B cell (primary cell): ENCODE results near the gene DBET. TPM values are rescaled to one million over a fixed set of nuclear protein-coding genes. Genes with fewer than 3 reads are reported as not detected.
"Not testable (repeated sequence)": the region's sequence is repeated elsewhere in the genome, so short reads cannot be mapped to it uniquely, and the experiment has no call there.

ENCODE experiments used
- ATAC-seq: fragments of 200-7000 bp; cut with Tn5 transposase; one replicate; pipeline ENCODE4 v1.10.0; 2021; ENCODE audit warnings: low read depth, mild to moderate bottlenecking, moderate number of reproducible peaks, moderate library complexity
- CTCF ChIA-PET: fragments of 350-600 bp; sonication (Branson Sonifier 250); formaldehyde crosslinking; loops from one replicate; lab custom pipeline; 2021; ENCODE audit warnings: antibody characterized with exemption, inconsistent platforms; lab: Charles Lee
- POLR2A ChIA-PET: fragments of 350-600 bp; sonication (Branson Sonifier 250); formaldehyde crosslinking; loops from one replicate; lab custom pipeline; 2021; ENCODE audit warnings: antibody characterized with exemption; lab: Charles Lee
- DNase-seq: peaks from one replicate; pipeline ENCODE4 v3.0.0; 2013
- H2AFZ ChIP-seq: 2 replicates; pipeline ENCODE4 v1.6.1; 2012; ENCODE audit warnings: mild to moderate bottlenecking, low read depth, low read length; ENCODE audit not compliant: insufficient read depth, poor library complexity, severe bottlenecking
- H3K27ac ChIP-seq, 2 donors: 1 replicate in 1 of 2; 2 replicates in 1 of 2; pipeline ENCODE4 v1.5.1; 2012 to 2013; ENCODE audit warnings: low read length in 2 of 2, mild to moderate bottlenecking in 2 of 2, moderate library complexity in 1 of 2
- H3K27me3 ChIP-seq, 4 experiments: fragments of 200-600 bp in 1 of 4; sonication (generic) in 1 of 4; replicated peaks in 1 of 4; 1 replicate in 2 of 4; 2 replicates in 2 of 4; pipeline versions ENCODE4 v1.6.1 to v1.7.0; 2013 to 2016; ENCODE audit warnings: low read length in 3 of 4, mild to moderate bottlenecking in 2 of 4, mixed read lengths in 1 of 4, moderate library complexity in 1 of 4; ENCODE audit not compliant: insufficient read depth in 4 of 4, control insufficient read depth in 3 of 4; ENCODE audit errors: control extremely low read depth in 1 of 4
- H3K36me3 ChIP-seq, 2 experiments: replicated peaks in 1 of 2; 1 replicate in 1 of 2; 2 replicates in 1 of 2; pipeline versions ENCODE4 v1.6.1 to v1.7.1; 2013; ENCODE audit warnings: low read length in 1 of 2; ENCODE audit not compliant: insufficient read depth in 2 of 2, control insufficient read depth in 1 of 2; ENCODE audit errors: control extremely low read depth in 1 of 2, extremely low read depth in 1 of 2
- H3K4me1 ChIP-seq, 2 donors: fragments of 200-600 bp in 1 of 2; sonication (generic) in 1 of 2; 1 replicate in 1 of 2; 2 replicates in 1 of 2; pipeline versions ENCODE4 v1.5.1 to v1.6.1; 2013 to 2017; ENCODE audit warnings: low read length in 2 of 2; ENCODE audit not compliant: control insufficient read depth in 2 of 2, insufficient read depth in 2 of 2
- H3K4me2 ChIP-seq: replicated peaks from 2 replicates; pipeline ENCODE3; 2012; ENCODE audit warnings: mild to moderate bottlenecking, low read depth, low read length; ENCODE audit not compliant: poor library complexity, severe bottlenecking
- H3K4me3 ChIP-seq, 5 experiments: fragments of 200-600 bp in 1 of 5; sonication (generic) in 1 of 5; 1 replicate in 3 of 5; 2 replicates in 2 of 5; pipeline versions ENCODE4 v1.5.1 to v1.7.0; 2011 to 2016; ENCODE audit warnings: low read length in 4 of 5, mild to moderate bottlenecking in 4 of 5, low read depth in 2 of 5, control low read depth in 1 of 5, moderate library complexity in 1 of 5; ENCODE audit not compliant: insufficient read depth in 1 of 5; ENCODE audit errors: control extremely low read depth in 1 of 5, extremely low read depth in 1 of 5
- H3K79me2 ChIP-seq: fragments of 200-600 bp; sonication (generic); one replicate; pipeline ENCODE4 v1.6.0; 2016; ENCODE audit warnings: low read length; ENCODE audit not compliant: control insufficient read depth, insufficient read depth
- H3K9ac ChIP-seq: fragments of 200-600 bp; sonication (generic); 2 replicates; pipeline ENCODE4 v1.6.1; 2017; ENCODE audit warnings: mild to moderate bottlenecking, low read length, moderate library complexity
- H3K9me3 ChIP-seq, 3 donors: one replicate each; pipeline versions ENCODE4 v1.6.1 to v1.7.1; 2013; ENCODE audit warnings: low read length in 2 of 3; ENCODE audit not compliant: control insufficient read depth in 2 of 3, insufficient read depth in 1 of 3; ENCODE audit errors: control extremely low read depth in 1 of 3
- H4K20me1 ChIP-seq: 2 replicates; pipeline ENCODE4 v1.6.0; 2012; ENCODE audit warnings: mild to moderate bottlenecking, low read length; ENCODE audit not compliant: insufficient read depth, control insufficient read depth, poor library complexity, severe bottlenecking
- H3K27ac Mint-ChIP-seq: one replicate; pipeline ENCODE4 v1.8.0; 2021; ENCODE audit warnings: mixed read lengths
- H3K27me3 Mint-ChIP-seq: one replicate; pipeline ENCODE4 v1.8.0; 2021; ENCODE audit warnings: mixed read lengths
- H3K4me1 Mint-ChIP-seq: one replicate; pipeline ENCODE4 v1.8.0; 2021; ENCODE audit warnings: mixed read lengths
- H3K4me3 Mint-ChIP-seq: one replicate; pipeline ENCODE4 v1.8.0; 2021; ENCODE audit warnings: mixed read lengths
- H3K9me3 Mint-ChIP-seq: one replicate; pipeline ENCODE4 v1.8.0; 2022; ENCODE audit warnings: mixed read lengths; ENCODE audit not compliant: insufficient read depth
- CTCF ChIP-seq: fragments of 200-600 bp; IDR thresholded peaks from one replicate; pipeline ENCODE4 v1.8.0; 2022; ENCODE audit warnings: antibody characterized with exemption, mild to moderate bottlenecking
- EZH2 ChIP-seq: IDR thresholded peaks from 2 replicates; pipeline ENCODE4 v1.6.1; 2012; ENCODE audit warnings: borderline replicate concordance, low read depth, mild to moderate bottlenecking, moderate library complexity, low read length; ENCODE audit not compliant: insufficient read depth, poor library complexity, severe bottlenecking
- WGBS: methylation state at CpG from one replicate; pipeline ENCODE4 v1.1.5; 2013; ENCODE audit warnings: missing lambda C conversion rate; ENCODE audit not compliant: insufficient coverage; 5-methylcytosine and 5-hydroxymethylcytosine counted together
- intact Hi-C: fragments of 100-400 bp; cut with micrococcal nuclease; formaldehyde crosslinking; loops from one replicate; pipeline ENCODE4 v1.10.0; 2022
- polyA plus RNA-seq: library from polyadenylated mRNA; depleted of rRNA; stranded (reverse); fragments of >200 nt; gene quantifications from 2 replicates; pipeline ENCODE4 v1.2.3, GENCODE V29; 2012
- total RNA-seq, 2 donors: library from RNA; stranded (reverse); fragments of 120-200 nt in 1 of 2; gene quantifications; 1 replicate in 1 of 2; 2 replicates in 1 of 2; pipeline versions ENCODE4 v1.2.3 to v1.2.4, GENCODE V29; 2013 to 2022

The DBET gene
- total and polyA plus RNA-seq, 2 donors (not counting 1 experiment from before 2014, with no cell fraction given): not detected

- 6% methylated on average over 44 of the region's 55 CpGs for whole genome bisulfite sequencing
- H3K27ac ChIP-seq: no peak overlapping the region
- H3K36me3 ChIP-seq: no peaks in the 10 kb centered on the region
- ChIA-PET CTCF (no interaction called here), POLR2A (no interaction called here)
- peak; percentile 41 for DNase-seq
- H3K27ac Mint-ChIP-seq: no peak overlapping the region
- H3K27me3 Mint-ChIP-seq: peaks cover 42% of the 10 kb centered on the region
- peak overlapping the region in 2 of 5 experiments; percentile 25 to 28 for H3K4me3 ChIP-seq
- H3K9ac ChIP-seq: peak overlapping the region; percentile 47
- H3K79me2 ChIP-seq: no peaks in the 10 kb centered on the region
- H4K20me1 ChIP-seq: no peaks in the 10 kb centered on the region
- TF ChIP-seq EZH2 (no peak), CTCF (no peak)
- intact Hi-C loops: no loop called here
- peaks cover 0 to 51% (median 0%) of the 10 kb centered on the region in 3 donors for H3K9me3 ChIP-seq
- peak overlapping the region; percentile 71 for H3K4me3 Mint-ChIP-seq
- H3K4me1 ChIP-seq: peaks cover 13 to 19% of the 10 kb centered on the region in 2 donors
- no peaks in the 10 kb centered on the region for H3K9me3 Mint-ChIP-seq
- ATAC-seq: no peak
- peak overlapping the region; percentile 55 for H3K4me2 ChIP-seq
- no peak overlapping the region for H2AFZ ChIP-seq
- H3K27me3 ChIP-seq: peaks cover 0 to 52% (median 21%) of the 10 kb centered on the region in 4 experiments
- H3K4me1 Mint-ChIP-seq: peaks cover 21% of the 10 kb centered on the region
These were observed 43.2 kb upstream of the DBET start for GRCh38 chr4:190020790-190021717.

GRCh38 chr4:190021973-190022372 lies 42.3 kb upstream of the DBET start:
- Mint-ChIP-seq H3K4me1 (peaks cover 19% of the 10 kb centered on the region), H3K27me3 (peaks cover 35% of the 10 kb centered on the region)
- H3K27ac ChIP-seq, H3K4me3 Mint-ChIP-seq, H3K4me3 ChIP-seq, H3K27ac Mint-ChIP-seq, intact Hi-C loops, H3K9me3 Mint-ChIP-seq, CTCF ChIA-PET, H4K20me1 ChIP-seq, H3K9ac ChIP-seq, H3K36me3 ChIP-seq, POLR2A ChIA-PET, DNase-seq, H3K4me2 ChIP-seq, H3K79me2 ChIP-seq, ATAC-seq, H2AFZ ChIP-seq: not testable (repeated sequence)
- Histone ChIP-seq H3K4me1 (peaks cover 13 to 19% of the 10 kb centered on the region in 2 donors), H3K27me3 (peaks cover 0 to 43% (median 17%) of the 10 kb centered on the region in 4 experiments), H3K9me3 (peaks cover 0 to 45% (median 0%) of the 10 kb centered on the region in 3 donors)
- WGBS: 48% methylated on average over 19 of the region's 39 CpGs

GRCh38 chr4:190022614-190023281 lies 41.6 kb upstream of the DBET start:
- H3K27ac ChIP-seq, H3K9ac ChIP-seq, H3K36me3 ChIP-seq, CTCF ChIA-PET, intact Hi-C loops, H3K79me2 ChIP-seq, H3K27ac Mint-ChIP-seq, H2AFZ ChIP-seq, POLR2A ChIA-PET, H3K9me3 Mint-ChIP-seq, H4K20me1 ChIP-seq, ATAC-seq: not testable (repeated sequence)
- peaks cover 0 to 36% (median 15%) of the 10 kb centered on the region in 4 experiments for H3K27me3 ChIP-seq
- 25% methylated on average over 31 of the region's 47 CpGs for WGBS
- H3K4me2 ChIP-seq: peak overlapping the region; percentile 47
- H3K9me3 ChIP-seq: peaks cover 0 to 38% (median 0%) of the 10 kb centered on the region in 3 donors
- peak overlapping the region in 4 of 5 experiments; percentile 15 to 46 (median 32) for H3K4me3 ChIP-seq
- DNase-seq: peak; percentile 18
- peaks cover 13 to 19% of the 10 kb centered on the region in 2 donors for H3K4me1 ChIP-seq
- peaks cover 31% of the 10 kb centered on the region for H3K27me3 Mint-ChIP-seq
- peak overlapping the region; percentile 76 for H3K4me3 Mint-ChIP-seq
- peaks cover 19% of the 10 kb centered on the region for H3K4me1 Mint-ChIP-seq
